ENCODE data around the gene CAMK2G.
"Not testable (repeated sequence)": the region's sequence is repeated elsewhere in the genome, so short reads cannot be mapped to it uniquely, and the experiment has no call there.

DNA sequence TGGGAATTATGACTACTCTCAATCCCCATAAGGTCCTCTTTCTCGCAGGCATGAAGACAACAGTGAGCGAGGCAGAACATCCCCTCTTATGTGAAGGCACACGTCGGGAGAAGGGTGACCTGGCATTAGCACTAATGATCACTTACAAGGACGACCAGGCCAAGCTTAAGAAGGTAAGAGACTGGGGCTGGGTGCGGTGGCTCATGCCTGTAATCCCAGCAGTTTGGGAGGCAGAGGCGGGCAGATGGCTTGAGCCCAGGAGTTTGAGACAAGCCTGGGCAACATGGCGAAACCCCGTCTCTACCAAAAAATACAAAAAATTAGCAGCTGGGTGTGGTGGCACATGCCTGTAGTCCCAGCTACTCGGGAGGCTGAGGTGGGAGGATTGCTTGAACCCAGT, 78.9 kb downstream of the CAMK2G start:
- not testable (repeated sequence) for TF ChIP-seq POLR2A, EP300, POLR2AphosphoS5 (IDR thresholded peaks at IDR 0.05)
- TF ChIP-seq, protein P1, sequence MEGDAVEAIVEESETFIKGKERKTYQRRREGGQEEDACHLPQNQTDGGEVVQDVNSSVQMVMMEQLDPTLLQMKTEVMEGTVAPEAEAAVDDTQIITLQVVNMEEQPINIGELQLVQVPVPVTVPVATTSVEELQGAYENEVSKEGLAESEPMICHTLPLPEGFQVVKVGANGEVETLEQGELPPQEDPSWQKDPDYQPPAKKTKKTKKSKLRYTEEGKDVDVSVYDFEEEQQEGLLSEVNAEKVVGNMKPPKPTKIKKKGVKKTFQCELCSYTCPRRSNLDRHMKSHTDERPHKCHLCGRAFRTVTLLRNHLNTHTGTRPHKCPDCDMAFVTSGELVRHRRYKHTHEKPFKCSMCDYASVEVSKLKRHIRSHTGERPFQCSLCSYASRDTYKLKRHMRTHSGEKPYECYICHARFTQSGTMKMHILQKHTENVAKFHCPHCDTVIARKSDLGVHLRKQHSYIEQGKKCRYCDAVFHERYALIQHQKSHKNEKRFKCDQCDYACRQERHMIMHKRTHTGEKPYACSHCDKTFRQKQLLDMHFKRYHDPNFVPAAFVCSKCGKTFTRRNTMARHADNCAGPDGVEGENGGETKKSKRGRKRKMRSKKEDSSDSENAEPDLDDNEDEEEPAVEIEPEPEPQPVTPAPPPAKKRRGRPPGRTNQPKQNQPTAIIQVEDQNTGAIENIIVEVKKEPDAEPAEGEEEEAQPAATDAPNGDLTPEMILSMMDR (IDR thresholded peaks at IDR 0.05): not testable (repeated sequence)
